NCI-H2171 treated with DMSO at 0.1 percent for 48 hours (cell line): ENCODE measurements around the gene MRPL55.
"Not testable (repeated sequence)": the region's sequence is repeated elsewhere in the genome, so short reads cannot be mapped to it uniquely, and the experiment has no call there.

Source experiments
- DNase-seq: peaks from one replicate; lab custom pipeline; 2025; lab: John Stamatoyannopoulos, UW

MRPL55 gene

DNA sequence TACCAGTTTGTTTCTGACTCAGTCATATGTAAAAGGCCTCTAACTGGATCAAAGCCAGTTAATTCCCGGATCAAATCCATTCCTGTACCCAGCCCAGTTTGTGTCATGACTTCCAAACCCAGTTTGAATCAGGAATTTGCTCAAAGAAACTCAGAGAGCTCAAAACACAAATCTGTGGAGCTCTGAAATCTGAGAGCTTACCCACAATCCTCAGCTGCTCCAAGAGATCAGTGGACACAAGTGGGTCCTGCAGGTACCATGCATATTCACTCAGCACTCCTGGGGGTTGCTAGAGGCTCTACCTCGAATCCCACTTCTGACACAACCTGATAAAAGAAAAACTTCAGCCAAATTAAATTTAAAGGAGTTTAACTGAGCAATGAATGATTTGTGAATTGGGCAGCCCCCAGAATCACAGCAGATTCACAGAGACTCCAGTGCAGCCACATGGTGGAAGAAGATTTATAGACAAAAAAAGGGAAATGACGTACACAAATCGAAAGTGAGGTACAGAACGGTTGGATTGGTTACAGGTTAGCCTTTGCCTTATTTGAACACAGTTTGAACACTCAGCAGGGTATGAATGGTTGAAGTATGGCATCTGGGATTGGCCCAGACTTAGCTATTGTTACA is 11.9 kb upstream of the MRPL55 start:
- no peak for DNase-seq

DNA sequence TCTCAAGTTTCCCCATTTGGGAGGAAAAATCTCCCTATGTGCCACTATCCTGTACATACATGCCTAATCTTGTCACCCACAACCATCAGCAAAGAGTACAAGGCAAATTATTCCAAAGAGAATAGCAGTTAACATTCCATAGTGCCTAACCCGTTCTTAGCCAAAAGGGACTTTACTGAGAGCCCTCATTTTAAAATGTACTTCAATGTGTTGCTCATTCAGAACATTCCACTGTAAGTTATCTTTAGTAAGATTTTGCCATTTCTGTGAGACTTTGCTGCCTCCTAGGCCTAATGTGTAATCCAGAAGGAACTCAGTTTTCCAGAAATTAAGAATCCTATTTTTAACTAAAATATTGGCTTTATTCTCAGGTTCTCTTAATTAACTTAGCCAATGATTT is 11.3 kb upstream of the MRPL55 start:
- DNase-seq = no peak

DNA sequence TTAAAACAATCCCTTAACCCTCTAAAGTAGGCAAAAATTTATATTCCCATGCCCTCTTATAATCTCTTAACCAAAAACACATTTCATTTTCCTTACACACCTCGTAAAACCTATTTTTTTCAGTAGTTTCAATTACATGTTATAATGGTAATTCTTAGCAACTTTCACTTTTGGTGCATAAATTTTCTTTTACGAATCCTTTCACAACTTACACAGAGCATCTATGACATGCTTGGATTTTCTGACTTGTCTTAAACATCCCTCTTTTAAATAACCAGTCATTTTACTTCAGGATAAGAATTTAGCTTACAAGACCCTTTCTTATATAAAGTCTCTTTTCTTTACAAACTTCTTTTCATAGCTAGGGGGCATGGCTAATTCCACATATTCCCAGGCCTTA is 8.9 kb upstream of the MRPL55 start:
- DNase-seq = no peak

DNA sequence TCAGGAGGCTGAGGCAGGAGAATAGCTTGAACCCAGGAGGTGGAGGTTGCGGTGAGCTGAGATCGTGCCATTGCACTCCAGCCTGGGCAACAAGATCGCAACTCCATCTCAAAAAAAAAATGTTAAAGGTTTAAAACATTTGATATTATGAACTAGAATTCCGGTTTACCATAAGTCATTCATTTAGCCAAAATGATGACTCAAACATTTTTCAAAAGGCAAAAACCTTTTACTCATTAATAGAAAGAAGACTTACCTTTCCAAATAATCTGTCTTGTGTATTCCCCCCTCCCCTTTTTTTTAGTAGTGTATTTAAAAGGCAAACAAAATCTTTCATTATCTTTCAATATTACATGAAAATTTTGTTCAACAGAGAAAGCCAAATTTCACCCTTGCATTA is 8.2 kb upstream of the MRPL55 start:
- DNase-seq = no peak

DNA sequence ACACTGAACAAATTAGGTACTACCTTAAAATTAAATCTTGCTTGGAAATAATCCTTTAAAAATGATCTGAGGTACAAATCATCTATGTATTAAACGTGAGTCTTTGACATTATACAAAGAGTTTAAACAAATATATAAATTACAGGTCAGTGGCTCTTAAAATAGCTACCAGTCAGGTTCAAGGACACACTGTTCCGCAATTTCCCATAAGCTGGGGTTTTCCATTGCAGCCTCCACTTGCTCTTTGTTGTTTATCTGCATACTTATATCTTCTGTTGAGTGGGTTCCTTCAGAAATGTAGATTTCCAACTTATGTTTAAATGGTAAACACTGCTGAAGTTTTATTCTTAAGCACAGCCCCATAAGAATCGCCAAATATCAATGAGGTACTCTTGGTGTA is 5.7 kb upstream of the MRPL55 start:
- DNase-seq = no peak

DNA sequence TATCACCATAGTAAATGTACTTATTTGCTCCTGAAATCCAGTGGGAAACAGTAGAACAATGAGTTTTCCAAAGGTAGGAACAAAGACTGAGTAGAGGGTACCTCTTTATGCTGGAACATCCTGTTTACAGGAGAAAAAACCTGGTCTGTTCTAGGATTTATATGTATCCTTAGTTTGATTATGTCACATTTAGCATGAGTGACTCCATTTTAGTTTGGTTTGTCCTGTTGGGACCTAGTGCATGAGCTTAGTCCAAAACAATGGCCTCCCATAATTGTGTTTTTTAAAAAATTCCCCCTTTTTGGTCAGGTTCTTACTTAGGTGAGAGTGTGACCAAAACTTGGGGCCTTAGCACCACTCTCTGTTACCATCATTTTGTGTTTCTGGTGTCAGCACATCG is 3.5 kb upstream of the MRPL55 start:
- DNase-seq = no peak

DNA sequence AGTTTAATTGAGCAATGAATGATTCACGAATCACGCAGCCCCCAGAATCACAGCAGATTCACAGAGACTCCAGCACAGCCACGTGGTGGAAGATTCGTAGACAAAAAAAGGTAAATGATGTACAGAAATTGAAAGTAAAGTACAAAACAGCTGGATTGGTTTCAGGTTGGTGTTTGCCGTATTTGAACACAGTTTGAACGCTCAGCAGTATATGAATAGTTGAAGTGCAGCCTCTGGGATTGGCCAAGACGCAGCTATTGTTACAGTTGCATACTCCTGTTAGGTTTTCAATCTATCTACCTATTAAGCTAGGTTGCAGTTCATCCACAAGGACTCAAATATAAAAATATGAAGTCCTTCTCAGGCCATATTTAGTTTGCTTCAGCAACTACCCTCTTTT is 3.1 kb upstream of the MRPL55 start:
- DNase-seq = no peak

DNA sequence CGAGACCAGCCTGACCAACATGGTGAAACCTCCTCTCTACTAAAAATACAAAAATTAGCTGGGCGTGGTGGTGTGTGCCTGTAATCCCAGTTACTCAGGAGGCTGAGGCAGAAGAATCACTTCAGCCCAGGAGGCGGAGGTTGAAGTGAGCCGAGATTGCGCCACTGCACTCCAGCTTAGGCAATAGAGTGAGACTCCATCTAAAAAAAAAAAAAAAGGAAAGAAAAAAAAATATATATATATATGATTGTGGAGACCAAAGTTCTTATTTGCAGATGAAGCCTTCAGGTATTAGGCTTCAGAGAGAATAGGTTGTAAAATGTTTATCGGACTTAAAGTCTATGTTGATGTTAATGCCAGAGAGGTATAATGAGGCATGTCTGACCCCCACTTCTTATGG is 2.2 kb upstream of the MRPL55 start:
- not testable (repeated sequence) for DNase-seq

DNA sequence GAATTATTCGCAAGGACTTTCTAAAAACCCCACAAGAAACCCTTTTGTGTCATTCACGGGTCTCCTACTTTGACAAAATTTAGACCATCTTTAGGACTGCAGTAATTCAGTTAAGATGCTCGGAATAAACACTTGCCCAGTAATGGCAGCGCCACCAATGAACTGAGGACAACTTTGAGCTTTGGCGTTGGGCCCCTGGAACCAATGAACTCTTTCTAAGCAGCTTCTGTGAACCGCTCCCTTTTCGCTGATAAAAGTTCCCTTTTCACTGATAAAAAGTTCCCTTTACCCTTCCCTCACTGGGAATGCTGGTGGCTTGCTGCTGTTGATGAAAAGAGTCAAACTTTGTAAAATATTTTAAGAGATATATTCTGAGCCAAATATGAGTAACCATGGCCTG is 1.5 kb upstream of the MRPL55 start:
- no peak for DNase-seq

DNA sequence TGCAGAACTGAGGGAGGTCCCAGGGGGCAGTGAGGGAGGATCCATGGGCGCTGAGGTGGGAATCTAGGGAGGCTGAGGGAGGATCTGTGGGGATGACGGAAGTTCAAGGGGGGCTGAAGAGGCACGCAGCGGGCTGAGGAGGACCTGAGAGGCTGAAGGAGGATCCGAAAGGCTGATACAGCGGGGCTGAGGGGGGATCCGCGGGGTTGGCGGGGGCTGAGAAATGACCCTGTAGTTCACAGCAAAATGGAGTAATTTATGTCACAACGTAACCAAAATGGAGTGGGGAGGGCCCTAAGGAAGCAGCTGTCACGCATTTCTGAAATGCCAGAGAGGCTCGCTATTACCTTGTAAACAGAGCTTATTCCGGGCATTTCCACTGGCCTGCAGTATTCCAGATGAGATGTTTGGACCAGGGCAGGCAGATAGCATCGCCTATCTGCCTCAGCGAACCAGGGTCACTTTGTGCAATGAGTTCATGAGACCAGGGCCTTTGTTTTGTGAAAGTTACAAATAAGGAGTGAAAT is 926 bp upstream of the MRPL55 start:
- no peak for DNase-seq

DNA sequence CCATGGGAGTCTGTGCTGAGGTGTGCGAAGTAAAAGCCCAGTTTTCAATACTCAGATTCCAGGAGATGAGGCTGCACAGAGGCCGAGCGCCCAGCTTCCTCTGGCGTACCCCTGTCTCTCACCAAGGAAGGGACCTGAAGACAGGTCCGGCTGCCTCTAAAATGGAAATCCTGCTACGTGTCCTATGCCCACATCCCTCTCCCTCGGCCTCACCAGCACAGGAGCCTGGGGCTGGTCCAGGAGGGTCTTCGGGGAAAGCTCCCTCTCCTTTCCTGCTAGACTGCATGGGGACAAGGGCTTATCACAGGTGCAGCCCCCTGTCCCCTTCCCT is 392 bp downstream of the MRPL55 start:
- DNase-seq = no peak

DNA sequence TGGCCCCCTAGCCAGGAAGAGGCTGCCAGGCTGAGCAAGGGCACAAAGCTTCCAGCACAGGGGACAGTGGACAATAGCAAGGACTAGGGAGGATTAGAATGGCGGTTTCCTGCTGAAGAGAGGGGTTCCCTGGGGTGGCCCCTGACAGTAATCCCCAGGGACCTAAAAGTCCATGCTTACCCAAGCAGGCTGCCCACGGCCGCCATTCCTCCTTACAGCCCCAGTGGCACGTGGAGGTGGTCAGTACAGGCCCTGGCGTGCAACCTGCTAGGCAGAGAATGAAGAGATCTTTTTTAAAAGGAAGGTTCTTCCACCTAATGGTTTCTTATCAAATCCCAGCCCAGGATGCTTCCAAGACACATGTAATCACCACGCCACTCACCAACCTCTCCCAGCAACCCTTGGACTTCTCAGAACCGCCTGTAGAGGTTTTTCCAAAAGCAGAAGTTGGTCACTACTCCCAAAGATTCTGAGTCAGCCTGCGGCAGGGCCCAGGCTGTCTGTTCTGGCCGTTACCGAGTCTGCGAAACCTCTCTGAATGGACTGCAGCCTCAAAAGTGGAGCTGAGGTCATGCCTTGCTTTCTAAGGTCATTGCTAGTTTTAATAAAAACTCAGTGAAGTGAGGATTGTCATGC is 926 bp downstream of the MRPL55 start:
- no peak for DNase-seq

DNA sequence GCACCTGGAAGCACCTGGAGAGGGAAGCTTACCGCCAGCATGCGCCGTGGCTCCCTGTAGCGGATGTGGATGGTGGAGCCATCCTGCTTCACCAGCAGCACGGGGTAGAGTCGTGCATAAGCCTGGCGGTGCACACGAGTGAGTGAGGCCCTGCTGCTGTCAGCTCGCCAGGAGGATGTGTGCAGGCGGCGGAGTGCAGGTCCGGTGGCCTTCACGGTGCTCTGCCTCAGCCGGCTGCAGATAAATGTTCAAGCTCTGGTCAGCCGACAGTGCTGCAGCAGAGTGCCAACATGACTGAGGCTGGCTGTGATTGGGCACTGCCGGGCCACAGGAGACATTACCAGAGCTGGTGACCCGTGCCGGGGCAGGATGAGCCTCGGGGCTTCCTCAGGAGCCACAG is 1.5 kb downstream of the MRPL55 start:
- no peak for DNase-seq

DNA sequence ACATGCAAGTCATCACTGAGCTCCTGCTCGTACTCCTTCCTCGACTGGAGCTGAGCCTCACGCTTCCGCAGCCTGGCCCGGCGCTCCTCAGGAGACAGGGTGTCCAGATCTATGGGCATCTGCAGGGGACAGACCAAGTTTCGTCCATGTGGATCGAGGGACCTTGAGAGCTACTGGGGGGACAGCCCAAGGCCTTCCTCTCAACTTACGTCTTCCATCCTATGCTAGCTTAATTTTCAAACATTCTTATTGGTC is 2.4 kb downstream of the MRPL55 start:
- no peak for DNase-seq

DNA sequence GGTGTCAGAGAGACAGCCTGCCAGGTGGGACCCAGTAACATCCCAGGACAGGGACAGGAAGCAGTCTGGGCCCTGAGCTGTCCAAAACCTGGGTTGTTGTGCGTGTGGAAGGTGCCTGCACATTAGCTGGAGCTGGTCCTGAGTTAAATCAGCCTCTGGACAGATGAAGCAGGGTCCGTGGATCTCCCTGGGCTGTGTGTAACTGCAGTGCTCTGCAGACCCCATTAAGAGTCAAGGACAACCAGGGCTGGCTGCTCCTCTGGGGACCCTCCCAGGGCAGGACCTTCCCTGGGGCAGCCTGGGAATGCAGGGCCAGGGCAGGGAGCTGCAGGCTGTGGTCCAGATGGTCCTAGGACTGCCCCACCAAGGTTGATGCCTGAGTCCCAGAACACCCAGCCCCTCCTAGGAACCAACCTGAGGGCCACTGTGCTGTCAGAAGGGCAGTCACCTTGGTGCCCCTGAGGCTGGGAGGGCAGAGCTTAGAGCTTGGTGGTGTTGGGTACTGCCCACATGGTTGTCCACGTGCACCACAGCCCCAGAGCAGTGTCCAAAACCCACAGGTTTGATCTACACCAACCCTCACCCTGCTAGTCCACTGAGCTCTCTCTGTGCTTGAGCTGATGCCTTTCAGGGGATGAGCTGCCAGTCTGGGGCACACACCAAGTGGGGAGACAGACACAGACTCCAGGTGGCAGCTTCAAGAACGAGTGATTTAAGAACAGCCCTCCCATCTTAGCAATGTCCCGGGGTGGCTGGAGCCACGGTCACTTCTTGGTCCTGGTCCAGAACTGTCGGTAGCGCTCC is 2.9 kb downstream of the MRPL55 start:
- no peak for DNase-seq

DNA sequence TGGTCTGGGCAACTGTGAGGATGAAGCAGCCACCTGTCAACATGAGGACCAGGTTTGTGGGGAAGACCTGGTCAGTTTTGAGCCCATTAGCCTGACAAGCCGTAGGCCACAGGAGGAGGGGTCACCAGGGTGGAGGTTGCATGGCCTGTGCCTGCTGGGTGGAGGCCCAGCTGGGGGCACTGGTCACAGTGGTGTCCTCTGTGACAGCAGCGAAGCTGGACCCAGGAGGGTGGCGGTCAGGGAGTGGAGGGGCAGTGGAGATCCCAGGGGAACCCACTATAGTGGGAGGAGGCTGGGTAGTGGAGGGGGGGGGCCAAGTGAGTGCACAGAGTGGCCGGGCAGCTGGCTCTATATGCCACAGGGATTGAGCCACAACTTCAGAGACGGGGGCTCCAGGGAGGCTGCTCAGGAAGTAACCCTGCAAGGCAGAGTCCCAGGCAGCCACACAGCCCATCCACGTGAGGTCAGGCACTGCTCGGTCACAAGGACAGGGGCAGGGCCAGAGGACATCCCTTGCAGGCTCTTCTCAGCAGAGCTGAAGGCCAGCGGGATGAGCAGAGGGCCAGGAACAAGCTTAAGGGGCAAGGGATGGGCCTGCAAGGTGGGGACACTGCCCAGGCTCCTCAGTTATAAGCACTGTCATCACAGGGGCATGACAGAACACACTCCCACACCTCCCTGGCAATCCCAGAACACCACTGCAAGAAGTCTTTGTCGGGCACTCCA is 3.7 kb downstream of the MRPL55 start:
- DNase-seq = no peak

DNA sequence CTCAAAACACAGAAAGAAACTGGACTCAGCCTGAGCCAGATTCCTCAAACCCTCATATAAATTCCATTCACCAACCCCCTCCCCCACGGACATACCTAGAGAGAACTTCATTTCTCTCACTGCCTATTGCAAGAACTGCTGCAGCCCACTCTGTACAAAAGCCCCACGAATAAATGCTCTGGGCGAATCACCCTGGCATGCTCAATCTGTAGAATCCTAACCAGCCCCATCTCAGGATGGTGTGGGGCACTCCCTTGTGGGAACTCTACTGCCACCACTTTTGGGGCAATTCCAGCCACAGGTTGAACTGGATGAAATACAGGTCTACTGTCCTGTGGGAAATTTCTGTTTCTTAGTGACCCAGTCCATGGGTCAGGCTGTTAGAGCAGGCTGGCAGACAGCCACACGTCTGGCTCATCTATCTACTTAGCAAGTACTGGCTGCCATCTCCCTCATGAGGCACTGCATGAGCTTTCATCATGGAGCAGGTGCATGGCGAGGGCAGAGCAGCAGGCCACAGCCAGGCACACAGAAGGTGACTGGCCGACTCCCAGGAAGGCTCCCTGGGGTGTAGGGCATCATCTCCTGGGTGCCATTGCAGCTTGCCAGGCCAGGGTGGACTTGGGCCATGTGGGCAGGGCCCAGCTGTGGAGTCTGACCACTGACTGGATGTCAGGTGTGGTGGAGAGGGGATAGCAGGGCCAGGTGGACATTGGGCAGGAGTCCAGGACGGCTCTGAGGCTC is 4.4 kb downstream of the MRPL55 start:
- DNase-seq = no peak

DNA sequence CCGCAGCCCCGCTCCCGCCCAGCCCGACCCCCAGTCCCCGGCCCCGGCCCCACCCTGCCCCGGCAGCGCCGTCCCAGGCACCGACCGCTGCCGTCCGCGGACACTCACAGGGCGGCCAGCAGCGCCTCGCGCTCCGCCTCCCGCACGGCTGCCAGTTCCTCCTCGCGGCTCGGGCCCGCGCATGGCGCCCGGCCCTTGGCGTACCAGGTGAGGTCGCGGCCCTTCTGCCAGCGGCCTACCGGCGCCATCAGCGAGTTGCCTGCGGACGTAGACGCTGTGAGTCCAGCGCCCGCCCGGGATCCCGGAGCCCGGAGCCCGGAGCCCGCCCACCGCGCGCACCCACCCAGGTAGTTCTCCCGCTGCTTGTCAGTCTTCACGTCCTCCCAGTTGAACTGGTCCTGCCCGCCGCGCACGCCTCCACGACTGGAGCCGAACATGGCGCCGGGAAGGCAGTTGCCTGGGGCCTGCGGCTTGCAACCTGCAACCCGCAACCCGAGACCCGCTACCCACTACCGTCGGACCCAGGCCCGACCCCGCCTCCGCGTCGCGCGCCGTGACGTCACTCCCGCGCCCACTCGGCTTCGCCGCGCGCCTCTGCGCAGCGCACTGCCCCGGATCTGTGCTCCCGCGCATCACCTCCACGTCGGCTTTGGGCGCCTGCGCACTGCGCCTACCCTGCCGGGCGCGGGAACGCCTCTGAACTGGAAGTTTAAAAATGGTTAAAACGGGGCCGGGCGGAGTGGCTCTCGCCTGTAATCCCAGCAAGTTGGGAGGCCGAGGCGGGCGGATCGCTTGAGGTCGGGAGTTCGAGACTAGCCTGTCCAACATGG is 6.1 kb downstream of the MRPL55 start, which contains the start of gene C1orf35:
Gene C1orf35, minus strand, starts transcription at position 535 of the 830 bp plus-strand sequence. Its CDS starts 98 bp downstream, at position 437.
- peak; percentile 91 for DNase-seq

DNA sequence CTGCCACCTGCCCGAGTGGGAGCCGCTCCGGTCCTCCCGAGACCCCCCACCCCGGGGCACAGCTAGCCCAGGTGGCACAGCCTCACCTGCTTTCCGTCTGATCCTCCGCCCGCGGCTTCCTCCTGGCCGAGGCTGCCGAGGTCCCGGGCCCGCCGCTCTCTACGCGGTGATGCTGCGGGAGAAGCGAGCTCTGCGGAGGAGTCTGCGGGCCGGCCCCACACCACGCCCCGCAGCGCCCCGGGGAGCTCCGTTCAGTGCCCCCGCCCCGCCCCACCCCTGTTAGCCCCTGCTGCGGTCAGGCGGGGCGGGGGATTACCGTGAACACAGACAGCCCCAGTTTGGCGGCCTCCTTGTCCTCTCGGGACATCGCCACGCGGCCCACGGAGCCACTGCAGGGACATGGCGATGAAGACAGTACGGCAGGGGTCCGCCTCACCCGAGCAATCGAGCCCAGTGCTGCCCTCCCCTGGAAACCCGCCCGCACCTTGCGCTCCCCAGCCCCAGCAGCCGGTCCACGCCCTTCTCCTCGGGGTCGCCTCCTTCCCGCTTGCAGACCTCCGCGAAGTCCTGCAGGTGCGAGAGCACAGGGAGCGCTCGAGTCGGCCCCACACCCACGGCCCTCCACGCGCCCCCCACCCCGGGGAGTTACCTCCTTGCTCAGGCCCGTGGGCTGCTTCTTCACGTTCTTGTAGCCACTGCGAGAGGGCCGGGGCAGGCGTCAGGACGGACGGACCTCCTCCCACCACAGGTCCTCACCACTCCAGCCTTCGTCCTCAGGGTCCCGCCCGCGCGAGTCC is 6.9 kb downstream of the MRPL55 start:
- peak; percentile 50 for DNase-seq

DNA sequence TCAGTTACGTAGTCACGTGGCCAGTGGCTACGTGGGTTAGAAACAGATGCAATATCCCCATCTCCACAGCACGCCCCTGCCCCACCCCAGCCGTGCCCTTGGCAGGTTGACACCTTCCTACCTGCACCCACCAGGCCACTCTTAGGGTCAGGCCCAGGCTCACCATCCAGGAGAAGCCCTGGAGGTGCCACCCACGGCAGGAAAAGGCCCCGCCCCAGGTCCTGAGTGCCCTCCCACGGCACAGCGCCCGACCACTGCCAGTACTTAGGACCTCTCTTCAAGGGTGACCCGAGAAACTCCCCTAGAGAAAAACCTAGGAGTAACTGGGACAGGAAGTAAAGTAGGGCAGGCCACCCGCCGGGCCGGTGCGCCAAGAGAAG is 7.5 kb downstream of the MRPL55 start:
- DNase-seq = no peak
